Tibial nerve (tissue), 4 donors: ENCODE results near the gene BPIFB2. TPM values are rescaled to one million over a fixed set of nuclear protein-coding genes. Genes with fewer than 3 reads are reported as not detected.

Experiments used
- DNase-seq, 2 donors: peaks; one replicate each; pipeline ENCODE4 v3.0.0-alpha.2; 2019; ENCODE audit warnings: low spot score in 2 of 2
- H3K27ac ChIP-seq, 4 donors: fragments of 200-600 bp; sonication (generic) in 3 of 4; one replicate each; pipeline ENCODE4 v1.5.1; 2017 to 2019; ENCODE audit warnings: mild to moderate bottlenecking in 1 of 4
- H3K27me3 ChIP-seq, 2 donors: fragments of 200-600 bp; sonication (generic) in 1 of 2; one replicate each; pipeline versions ENCODE4 v1.5.1 to v1.6.0; 2017 to 2019
- H3K36me3 ChIP-seq, 3 donors: fragments of 200-600 bp; sonication (generic); one replicate each; pipeline ENCODE4 v1.5.1; 2018 to 2019
- H3K4me1 ChIP-seq, 4 donors: fragments of 200-600 bp; sonication (generic) in 3 of 4; one replicate each; pipeline ENCODE4 v1.5.1; 2017 to 2019
- H3K4me3 ChIP-seq, 4 donors: fragments of 200-600 bp; sonication (generic) in 3 of 4; one replicate each; pipeline ENCODE4 v1.5.1; 2017 to 2019; ENCODE audit warnings: mild to moderate bottlenecking in 1 of 4, moderate library complexity in 1 of 4
- H3K9me3 ChIP-seq, 4 donors: fragments of 200-600 bp; sonication (generic) in 3 of 4; one replicate each; pipeline ENCODE4 v1.5.1; 2017 to 2019
- EP300 ChIP-seq, 2 donors: sonication (generic); formaldehyde crosslinking; IDR thresholded peaks; one replicate each; pipeline ENCODE4 v1.6.1; 2017; ENCODE audit warnings: antibody characterized with exemption in 2 of 2, mild to moderate bottlenecking in 1 of 2
- POLR2A ChIP-seq, 2 donors: fragments of 450-650 bp; IDR thresholded peaks; one replicate each; pipeline ENCODE4 v1.6.1; 2017; ENCODE audit warnings: antibody characterized with exemption in 2 of 2, mild to moderate bottlenecking in 2 of 2, moderate library complexity in 2 of 2
- WGBS, 2 donors: methylation state at CpG; one replicate each; pipeline ENCODE4 v1.1.5; 2018; 5-methylcytosine and 5-hydroxymethylcytosine counted together
- total RNA-seq, 4 donors: library from RNA; depleted of rRNA; stranded (reverse); fragments of >200 nt; gene quantifications; one replicate each; pipeline ENCODE4 v1.1.0, GENCODE V29; 2016
- TF ChIP-seq, protein P1 (sequence below), 5 experiments: fragments of 200-600 bp in 3 of 5; fragments of 450-650 bp in 2 of 5; sonication (generic) in 3 of 5; IDR thresholded peaks; one replicate each; pipeline ENCODE4 v1.5.1; 2016 to 2019; ENCODE audit warnings: antibody characterized with exemption in 5 of 5, mild to moderate bottlenecking in 3 of 5, moderate library complexity in 2 of 5

The BPIFB2 gene
- total RNA-seq, 4 donors from 2014 or later, result not detected

DNA sequence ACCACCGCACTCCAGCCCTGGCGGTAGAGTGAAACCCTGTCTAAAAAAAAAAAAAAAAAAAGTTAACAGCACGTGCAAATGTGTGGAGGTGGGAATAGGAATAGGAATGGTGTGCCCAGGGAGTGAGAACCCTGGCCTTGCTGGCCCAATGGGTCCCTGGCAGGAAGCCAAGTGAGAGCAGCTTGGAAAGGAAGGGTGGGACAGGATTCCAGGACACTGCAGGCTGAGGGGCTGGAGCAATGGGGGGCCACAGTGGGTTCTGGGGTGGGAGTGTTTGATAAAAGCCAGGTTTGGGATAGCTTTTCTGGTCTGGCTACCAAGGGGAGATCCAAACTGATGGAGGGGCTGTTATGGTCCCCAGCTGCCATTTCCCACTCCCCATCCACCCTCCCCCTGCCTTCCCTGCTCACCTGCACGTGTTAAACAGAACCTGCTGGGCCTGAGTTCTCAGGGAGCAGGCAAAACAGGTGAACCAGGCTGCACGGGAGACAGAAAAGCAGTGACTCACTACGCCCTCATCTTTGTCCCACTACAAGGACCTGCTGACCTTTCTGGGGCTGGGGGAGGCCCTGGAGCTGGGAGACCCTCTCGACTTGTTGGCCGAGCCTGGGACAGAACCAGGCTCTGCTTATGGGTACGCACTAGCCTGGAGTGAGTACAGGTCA, 6.6 kb upstream of the BPIFB2 start:
- Histone ChIP-seq H3K36me3 (no peaks in the 10 kb centered on the region), H3K4me1 (peaks cover 0 to 9% (median 0%) of the 10 kb centered on the region in 4 donors), H3K9me3 (peaks cover 0 to 17% (median 0%) of the 10 kb centered on the region in 4 donors), H3K4me3 (no peak overlapping the region), H3K27me3 (no peaks in the 10 kb centered on the region), H3K27ac (no peak overlapping the region)
- TF ChIP-seq, protein P1, sequence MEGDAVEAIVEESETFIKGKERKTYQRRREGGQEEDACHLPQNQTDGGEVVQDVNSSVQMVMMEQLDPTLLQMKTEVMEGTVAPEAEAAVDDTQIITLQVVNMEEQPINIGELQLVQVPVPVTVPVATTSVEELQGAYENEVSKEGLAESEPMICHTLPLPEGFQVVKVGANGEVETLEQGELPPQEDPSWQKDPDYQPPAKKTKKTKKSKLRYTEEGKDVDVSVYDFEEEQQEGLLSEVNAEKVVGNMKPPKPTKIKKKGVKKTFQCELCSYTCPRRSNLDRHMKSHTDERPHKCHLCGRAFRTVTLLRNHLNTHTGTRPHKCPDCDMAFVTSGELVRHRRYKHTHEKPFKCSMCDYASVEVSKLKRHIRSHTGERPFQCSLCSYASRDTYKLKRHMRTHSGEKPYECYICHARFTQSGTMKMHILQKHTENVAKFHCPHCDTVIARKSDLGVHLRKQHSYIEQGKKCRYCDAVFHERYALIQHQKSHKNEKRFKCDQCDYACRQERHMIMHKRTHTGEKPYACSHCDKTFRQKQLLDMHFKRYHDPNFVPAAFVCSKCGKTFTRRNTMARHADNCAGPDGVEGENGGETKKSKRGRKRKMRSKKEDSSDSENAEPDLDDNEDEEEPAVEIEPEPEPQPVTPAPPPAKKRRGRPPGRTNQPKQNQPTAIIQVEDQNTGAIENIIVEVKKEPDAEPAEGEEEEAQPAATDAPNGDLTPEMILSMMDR (IDR thresholded peaks at IDR 0.05), result no peak
- TF ChIP-seq POLR2A (IDR thresholded peaks at IDR 0.05), result no peak
- no peak for TF ChIP-seq EP300 (IDR thresholded peaks at IDR 0.05)
- WGBS, 2 donors, result 54 to 67% methylated on average over 9 of the region's 9 CpGs
- no peak for DNase-seq

DNA sequence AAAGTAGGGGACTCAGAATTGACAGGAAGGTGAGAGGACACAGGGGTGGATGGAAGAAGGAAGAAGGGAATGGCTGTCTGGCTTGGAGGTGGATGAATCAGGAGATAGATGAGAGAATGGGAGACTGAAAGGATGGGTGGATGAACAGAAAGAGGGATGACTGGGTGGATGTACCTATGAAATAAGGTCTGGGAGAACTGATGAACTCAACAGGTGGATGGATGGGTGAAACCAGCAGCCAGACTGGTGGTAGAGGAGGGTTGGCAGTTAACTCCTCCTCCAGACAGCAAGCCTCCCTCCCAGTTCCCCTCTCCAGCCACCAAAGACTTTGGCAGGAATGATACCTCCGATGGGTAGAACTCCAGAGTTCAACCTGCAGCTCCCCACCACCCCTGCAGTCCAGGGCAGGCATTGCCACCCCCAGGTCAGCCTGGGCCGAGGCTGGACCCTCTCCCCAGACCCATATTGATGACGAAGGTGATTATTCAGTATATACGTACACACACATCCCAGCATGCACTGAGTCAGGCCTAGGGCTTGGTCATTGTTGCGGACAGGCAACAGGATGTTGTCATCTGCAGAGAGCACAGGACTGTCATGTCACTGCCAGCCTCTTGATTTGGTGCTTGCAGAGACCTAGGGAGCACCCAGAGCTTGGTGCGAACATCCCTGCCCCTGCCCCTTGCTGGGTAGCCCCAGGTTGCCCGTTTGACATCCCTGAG, 5.3 kb upstream of the BPIFB2 start:
- peaks cover 0 to 9% (median 0%) of the 10 kb centered on the region in 4 donors for H3K4me1 ChIP-seq
- TF ChIP-seq POLR2A (IDR thresholded peaks at IDR 0.05), result no peak
- H3K36me3 ChIP-seq, result no peaks in the 10 kb centered on the region
- no peak for DNase-seq
- WGBS, 2 donors, result 88 to 91% methylated on average over 7 of the region's 7 CpGs
- H3K27me3 ChIP-seq, result no peaks in the 10 kb centered on the region
- peaks cover 0 to 19% (median 0%) of the 10 kb centered on the region in 4 donors for H3K9me3 ChIP-seq
- no peak overlapping the region for H3K27ac ChIP-seq
- no peak overlapping the region for H3K4me3 ChIP-seq

DNA sequence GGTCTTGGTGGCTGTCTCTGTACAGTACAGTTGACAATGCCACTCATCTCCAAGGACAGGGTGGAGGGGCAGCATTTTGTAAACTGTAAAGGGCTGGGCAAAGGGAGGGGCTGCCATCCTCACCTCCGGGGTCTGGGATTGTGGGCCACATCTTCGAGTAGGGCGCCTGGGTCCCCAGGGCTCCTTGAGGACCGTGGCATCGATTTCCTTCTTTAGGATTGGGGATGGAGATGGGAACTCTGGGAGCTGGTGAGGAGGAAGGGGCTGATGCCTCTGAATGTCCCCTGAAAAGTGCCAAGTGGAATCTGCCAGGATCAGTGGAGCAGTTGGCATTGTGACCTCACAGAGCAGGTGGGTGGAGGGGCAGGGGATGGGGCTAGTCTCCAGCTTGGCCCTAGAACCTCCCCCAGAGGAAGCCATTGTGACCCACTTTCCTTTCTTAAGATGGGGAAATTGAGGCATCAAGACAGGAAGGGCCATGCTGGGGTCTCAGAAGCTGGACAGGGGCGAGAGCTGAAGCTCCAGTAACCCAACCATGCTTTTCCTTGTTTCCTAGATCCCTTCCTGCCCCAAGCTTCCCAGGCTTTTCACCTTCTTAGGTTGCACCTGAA, 3.3 kb upstream of the BPIFB2 start, which contains the start of gene SUN5:
TSS of gene SUN5 (minus strand) at position 293 of the 611 bp plus-strand sequence. CDS start at position 200, 93 bp downstream.
- Histone ChIP-seq H3K9me3 (peaks cover 0 to 19% (median 0%) of the 10 kb centered on the region in 4 donors), H3K36me3 (no peaks in the 10 kb centered on the region), H3K4me1 (peaks cover 0 to 9% (median 0%) of the 10 kb centered on the region in 4 donors), H3K4me3 (no peak within 1 kb of the TSS), H3K27me3 (no peaks in the 10 kb centered on the region), H3K27ac (no peak within 1 kb of the TSS)
- WGBS, 2 donors, result 79 to 84% methylated on average over 6 of the region's 6 CpGs
- DNase-seq, result no peak
- TF ChIP-seq, protein P1 (IDR thresholded peaks at IDR 0.05), result no peak
- TF ChIP-seq EP300 (IDR thresholded peaks at IDR 0.05) (no peak), POLR2A (IDR thresholded peaks at IDR 0.05) (no peak)

DNA sequence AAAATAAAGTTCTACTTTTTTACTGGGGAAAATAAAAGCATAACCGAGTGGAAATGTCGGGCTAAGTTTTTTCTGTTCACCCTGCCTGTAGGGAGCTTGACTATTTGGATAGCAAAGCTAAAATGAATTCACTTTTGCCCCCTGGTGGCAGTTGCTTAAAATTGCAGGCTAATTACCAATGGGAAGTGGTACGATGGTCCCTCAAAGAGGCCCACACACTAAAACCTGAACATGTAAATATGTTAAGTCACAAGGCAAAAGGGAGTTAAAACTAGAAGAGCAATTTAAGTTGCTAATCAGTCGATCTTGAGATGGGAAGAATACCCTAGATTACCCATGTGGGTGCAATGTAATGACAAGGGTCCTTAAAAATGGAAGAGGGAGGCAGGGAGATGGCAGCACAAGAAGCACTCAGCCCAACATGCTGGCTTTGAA, 2.4 kb upstream of the BPIFB2 start:
- Histone ChIP-seq H3K27me3 (no peaks in the 10 kb centered on the region), H3K4me1 (peaks cover 0 to 3% (median 0%) of the 10 kb centered on the region in 4 donors), H3K4me3 (no peak overlapping the region), H3K36me3 (no peaks in the 10 kb centered on the region), H3K9me3 (peaks cover 0 to 19% (median 0%) of the 10 kb centered on the region in 4 donors), H3K27ac (no peak overlapping the region)
- DNase-seq, result no peak
- TF ChIP-seq, protein P1 (IDR thresholded peaks at IDR 0.05), result peak in 1 of 5 experiments; percentile 28
- TF ChIP-seq EP300 (IDR thresholded peaks at IDR 0.05), result no peak
- 59 to 60% methylated on average over 4 of the region's 4 CpGs for WGBS, 2 donors

DNA sequence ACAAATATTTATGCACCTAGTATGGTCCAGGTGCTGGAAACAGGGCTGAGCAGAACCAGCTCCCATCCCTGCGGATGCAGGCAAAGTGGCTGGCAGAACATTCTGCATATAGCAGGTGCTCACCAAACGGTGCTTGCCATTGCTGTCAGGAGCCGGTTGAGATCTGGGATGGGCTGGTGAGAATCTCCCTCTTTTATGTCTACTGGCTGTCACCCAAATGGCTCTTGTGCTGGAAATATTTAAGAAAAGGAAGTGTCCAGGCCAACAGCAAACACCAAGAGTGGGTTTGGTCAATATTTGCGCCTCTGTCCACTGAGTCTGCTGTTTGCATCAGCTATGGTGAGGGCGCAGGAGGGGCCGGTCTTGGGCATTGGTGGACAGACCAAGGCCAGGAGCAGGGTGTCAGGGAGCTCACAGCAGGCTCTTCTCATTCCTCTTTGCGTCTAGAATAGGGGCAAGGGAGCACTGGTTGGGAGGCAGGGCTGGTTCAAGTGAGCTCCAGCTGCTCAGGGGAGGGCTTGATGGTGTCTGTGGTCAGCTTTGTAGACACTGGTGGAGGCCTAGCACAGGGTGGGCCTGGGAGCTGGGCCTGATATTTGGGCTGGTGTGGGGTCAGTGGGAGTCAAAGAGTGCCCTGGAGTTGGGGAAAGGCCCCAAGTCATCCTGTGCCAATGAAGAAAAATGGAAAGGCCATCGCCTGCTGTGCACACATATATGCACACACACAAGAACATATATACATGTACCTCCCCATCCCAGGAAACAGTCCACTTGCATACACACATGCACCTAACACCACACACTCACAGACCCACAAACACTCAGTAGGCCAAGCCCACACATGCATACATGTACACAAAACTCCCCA, 1.4 kb upstream of the BPIFB2 start:
- DNase-seq, result no peak
- Histone ChIP-seq H3K9me3 (peaks cover 0 to 19% (median 0%) of the 10 kb centered on the region in 4 donors), H3K27me3 (no peaks in the 10 kb centered on the region), H3K4me1 (no peaks in the 10 kb centered on the region), H3K36me3 (no peaks in the 10 kb centered on the region), H3K27ac (no peak overlapping the region), H3K4me3 (no peak overlapping the region)
- TF ChIP-seq, protein P1 (IDR thresholded peaks at IDR 0.05), result no peak
- WGBS, 2 donors, result 81 to 82% methylated on average over 8 of the region's 8 CpGs
